ENCODE measurements around the gene MTMR3.
"Not testable (repeated sequence)": the region's sequence is repeated elsewhere in the genome, so short reads cannot be mapped to it uniquely, and the experiment has no call there.

MTMR3 gene

DNA sequence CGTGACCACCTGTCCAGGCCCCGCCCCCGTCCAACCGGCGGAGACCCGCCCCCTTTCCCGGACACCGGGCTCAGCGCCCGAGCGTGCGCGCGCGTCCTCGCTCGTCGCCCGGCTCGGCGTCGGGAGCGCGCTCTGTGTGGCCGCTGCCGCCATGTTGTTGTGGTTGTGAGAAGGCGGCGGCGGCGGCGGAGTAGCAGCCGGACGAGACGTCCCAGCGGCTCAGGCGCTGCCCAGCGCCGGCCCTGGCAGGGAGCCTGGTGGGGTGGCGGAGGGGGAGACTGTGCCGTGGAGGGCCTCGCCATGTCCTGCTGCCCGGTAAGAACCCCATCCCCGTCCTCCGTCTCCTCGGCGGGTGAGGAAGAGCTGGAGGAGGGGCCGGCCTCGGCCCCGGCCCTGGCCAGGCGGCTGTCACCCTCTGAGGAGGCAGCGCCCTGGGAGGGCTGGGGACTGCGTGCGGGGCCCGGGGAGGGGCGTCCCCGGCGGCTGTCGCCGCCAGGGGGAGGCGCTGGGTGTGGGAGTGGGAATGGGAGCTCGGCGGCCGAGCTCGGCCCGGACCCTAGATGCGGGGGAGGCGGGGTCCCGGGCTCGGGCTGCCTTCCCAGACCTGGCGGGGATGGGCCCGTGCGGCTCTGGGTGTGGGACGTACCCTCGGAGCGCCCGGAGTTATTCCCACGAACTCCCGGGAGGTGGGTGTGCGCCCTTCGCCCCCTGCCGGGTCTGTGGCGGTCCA lies at the start of gene MTMR3:
MTMR3 (plus strand) TSS at position 130 of the 730 bp plus-strand sequence. CDS start 87,886 bp downstream, outside the sequence.
- peak; percentile 72 for DNase-seq (ENCODE audit: low read depth)

DNA sequence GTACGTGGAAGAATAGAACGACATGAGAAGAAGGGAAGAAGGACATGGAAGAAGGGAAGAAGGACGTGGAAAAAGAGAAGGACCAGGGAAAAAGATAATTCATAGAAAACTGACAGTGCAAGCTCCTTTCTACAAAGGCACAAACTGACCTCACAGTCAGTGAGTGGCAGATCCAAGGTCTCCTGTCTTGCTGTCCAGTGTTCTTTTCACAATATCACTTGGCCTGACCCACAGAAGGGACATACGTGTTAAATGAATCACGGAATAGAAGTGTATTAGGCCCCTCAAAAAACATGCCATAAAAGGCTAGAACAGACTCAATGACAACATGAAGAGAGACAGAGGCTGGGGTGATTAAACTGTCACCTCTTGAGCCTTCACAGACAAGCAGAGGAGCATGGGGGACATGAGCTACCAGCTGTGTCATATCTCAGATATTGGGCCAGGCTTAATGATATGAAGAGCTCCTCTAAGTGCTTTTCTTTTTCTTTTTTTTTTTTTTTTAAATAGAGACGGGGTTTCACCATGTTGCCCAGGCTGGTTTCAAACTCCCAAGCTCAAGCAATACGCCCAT lies 49.5 kb upstream of the MTMR3 start:
- no peak for DNase-seq (ENCODE audit: low read depth)

DNA sequence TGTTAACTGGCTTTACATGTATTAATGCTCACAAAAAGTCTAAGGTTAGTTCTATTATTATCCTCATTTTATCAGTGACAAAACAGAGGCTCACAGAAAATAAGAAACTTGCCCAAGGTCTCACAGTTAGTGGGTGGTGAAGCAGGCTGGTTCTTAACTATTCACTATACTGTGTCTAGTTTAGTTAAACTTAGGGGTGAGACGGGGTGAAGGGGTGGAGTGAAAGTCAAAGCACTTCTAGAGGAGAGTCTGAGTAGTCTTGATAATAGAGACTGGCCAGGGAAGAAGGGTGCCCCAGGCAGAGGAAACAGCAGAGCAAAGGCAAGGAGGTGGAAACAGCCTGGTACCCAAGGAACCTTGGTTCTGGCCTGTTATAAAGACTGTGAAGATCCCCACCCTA lies 48.9 kb upstream of the MTMR3 start:
- DNase-seq (ENCODE audit: low read depth) = no peak

DNA sequence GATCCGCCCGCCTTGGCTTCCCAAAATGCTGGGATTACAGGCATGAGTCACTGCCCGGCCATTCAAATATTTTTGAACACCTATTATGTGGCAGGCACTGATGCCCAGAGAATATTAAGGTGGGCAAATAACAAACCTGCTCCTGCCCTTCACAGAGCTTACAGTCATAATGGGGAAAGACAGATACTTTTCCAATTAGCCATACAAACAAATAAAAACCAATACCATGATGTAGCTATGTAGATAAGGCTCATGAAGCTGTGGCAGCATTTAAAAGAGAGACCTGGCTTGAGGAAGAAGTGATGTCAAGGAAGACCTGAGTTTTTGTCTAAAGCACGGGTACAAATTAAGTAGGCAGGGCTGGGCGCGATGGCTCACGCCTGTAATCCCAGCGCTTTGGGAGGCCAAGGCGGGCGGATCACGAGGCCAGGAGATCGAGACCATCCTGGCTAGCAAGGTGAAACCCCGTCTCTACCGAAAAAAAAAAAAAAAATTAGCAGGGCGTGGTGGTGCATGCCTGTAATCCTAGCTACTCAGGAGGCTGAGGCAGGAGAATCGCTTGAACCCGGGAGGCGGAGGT lies 46.1 kb upstream of the MTMR3 start:
- DNase-seq (ENCODE audit: low read depth) = not testable (repeated sequence)

DNA sequence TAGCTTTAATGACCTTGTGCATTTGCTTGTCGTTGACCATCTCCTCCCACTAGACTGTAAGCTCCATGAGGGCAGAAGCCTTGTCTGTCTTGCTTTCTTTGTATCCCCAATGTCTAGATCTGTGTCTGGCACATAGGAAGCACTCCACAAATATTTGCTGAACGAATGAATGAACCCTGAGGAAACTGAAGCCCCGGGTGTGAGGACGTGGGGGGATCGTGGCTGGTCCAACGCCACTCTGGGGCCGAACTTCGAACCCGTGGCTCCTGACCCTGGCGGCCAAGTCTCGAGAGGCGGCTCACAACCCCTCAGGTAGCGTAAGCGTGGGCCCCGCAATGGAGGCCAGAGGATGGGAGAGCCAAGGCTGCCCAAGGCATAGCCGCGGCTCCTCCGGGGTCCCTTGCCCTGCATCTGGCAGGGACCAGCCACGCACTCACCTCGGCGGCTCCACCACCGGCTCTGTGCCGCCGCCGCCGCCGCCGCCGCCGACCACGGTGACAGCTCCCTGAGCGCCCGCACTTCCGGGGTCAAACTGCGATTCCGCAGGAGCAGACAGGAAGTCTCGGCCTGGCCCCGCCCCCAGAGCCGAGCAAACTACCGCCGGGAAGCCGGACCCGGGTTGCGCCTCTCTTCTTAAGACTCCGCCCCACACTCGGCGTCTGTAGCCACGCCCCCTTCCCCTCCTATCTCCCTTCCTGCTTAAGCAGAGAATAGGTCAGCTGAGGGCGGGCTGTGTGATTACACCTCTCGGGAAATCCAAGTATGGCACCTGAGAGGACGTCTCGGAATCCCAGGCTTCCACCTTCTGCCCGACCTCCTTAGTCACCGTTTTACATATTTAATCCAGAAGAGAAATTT lies 45.0 kb upstream of the MTMR3 start, which contains the start of gene ASCC2:
ASCC2 (minus strand) TSS at position 534 of the 858 bp plus-strand sequence. CDS start 5,949 bp downstream, outside the sequence.
- peak; percentile 95 for DNase-seq (ENCODE audit: low read depth)

DNA sequence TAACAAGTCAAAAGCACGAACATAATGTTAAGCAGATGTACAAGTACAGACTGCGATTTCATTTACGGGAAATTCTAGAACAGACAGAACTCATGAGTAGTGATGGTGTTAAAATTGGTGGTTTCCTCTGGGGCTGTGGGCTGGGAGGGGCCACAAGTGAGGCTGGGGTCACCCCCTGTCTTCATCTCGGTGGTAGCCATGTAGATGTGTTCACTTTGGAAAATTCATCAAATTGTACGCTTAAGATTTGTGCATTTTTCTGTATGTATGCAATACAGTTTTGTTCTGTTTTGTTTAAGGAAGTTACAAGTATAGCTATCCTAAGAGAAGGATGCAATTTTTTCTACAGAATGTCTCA lies 44.4 kb upstream of the MTMR3 start:
- no peak for DNase-seq (ENCODE audit: low read depth)

DNA sequence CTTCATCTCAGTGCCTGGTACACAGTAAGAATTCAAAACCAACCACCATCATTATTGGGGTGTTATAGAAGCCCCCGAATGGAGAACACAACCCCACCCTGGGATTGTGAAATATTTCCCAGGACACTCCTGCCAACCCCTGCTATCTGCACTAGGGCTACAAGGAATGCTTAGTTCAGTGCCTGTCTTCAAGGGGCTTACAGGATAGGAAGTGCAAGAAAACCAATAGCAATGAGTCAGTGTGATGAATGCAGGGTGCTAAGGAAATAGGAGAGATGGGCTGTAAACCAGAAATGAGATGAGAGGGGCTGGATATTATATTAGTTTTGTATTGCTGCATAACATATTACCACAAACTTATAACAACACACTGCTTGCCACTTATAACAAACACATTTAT lies 43.9 kb upstream of the MTMR3 start:
- DNase-seq (ENCODE audit: low read depth) = no peak

DNA sequence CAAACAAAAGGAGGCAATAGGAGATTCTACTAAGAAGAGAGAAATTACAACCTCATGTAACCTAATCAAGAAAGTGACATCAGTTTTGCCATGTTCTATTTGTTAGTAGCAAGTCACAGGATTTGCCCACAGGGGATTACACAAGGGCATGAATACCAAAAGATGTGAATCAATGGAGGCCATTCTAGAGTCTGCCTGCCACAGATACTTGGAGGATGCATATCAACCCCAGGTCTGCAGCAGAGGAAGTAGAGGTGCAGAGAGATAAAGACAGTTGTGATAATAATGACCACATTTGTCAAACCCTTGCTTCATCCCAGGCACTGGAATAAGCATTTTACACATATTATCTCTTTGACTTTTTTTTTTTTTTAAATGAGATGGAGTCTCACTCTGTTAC lies 42.5 kb upstream of the MTMR3 start:
- no peak for DNase-seq (ENCODE audit: low read depth)

DNA sequence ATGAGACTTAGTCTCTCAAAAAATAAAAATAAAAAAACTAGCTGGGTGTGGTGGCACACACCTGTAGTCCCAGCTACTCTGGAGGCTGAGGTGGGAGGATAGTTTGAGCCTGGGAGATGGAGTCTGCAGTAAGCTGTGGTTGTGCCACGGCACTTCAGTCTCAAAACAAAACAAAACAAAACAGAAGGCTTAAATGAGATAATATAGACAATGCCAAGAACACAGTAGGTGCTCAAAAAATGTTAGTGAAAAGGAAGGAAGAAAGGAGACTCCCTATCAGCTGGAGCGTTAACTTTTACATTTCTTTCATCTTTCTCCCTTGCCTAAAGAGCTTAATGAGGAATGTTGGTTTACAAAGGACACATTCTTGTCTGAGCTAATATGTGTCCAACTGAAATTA lies 40.8 kb upstream of the MTMR3 start:
- DNase-seq (ENCODE audit: low read depth) = no peak

DNA sequence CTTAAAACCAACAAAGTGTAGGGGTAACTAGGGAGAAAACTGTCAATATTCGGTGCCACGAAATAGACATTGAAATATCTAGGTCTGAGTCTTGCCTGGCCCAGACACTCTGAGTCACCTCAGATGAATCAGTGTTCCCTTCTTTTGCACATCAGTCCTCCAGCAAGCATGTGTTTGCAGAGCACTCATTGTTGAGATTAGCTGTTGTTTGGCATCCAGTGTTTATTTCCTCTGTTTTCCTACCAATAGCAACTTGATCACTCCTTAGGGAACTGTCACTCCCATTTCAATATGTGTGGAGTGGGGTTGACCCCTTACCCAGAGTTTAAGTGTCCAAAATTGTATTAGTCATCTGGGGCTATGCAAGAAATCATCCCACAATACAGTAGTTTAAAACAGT lies 40.2 kb upstream of the MTMR3 start:
- DNase-seq (ENCODE audit: low read depth) = peak; percentile 91

DNA sequence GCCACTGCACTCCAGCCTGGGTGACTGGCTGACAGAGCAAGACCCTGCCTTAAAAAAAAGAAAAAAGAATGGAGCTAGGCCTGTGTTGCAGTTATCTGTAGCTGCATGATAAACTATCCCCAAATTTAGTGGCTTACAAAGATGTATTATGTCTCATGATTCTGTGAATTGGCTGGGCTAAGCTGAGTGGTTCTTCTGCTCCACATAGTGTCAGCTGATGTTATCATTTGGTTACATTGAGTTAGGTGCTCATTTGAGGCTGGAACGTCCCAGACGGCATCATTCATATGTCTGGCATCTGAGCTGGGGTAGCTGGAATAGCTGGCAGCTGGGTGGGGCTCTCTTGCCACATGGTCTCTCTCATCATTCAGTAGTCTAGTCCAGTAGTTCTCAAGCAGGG lies 36.7 kb upstream of the MTMR3 start:
- no peak for DNase-seq (ENCODE audit: low read depth)

DNA sequence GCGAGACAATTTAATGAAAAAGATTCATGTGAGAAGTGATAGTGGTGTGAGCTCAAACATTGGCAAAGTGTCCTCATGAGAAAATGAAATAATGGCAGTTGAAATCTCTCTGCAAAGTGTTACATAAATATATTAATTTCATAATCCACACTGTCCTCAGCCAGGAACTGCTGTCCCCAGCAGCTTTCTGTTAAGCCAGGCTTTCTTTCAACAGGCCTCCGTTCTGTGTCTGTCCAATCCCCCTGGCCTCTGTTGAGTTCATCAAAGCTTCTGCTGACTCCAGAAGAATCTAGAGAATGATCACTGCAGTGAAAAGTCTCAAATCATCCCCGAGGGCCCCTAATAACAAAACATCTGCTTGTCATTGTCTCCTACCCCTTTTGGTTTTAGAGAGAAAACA lies 34.9 kb upstream of the MTMR3 start:
- no peak for DNase-seq (ENCODE audit: low read depth)

DNA sequence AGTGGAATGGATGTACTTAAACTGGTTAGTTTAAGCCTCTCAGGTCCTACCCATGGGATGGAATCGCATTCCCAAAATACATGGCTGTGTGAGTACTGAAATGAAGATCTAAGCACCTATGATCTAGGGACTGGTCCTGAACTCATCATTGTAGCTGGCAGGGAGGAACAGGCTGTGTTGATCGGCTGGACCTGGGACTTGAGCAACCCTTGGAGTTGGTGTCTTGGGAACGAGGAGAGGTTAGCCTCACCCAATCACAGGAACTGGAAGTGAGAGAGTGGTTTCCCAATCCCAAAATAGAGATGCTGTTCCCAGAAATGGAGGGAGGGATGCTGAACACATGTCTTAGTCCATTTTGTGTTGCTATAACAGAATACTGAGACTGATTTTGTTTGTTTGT lies 28.5 kb upstream of the MTMR3 start:
- DNase-seq (ENCODE audit: low read depth) = no peak

DNA sequence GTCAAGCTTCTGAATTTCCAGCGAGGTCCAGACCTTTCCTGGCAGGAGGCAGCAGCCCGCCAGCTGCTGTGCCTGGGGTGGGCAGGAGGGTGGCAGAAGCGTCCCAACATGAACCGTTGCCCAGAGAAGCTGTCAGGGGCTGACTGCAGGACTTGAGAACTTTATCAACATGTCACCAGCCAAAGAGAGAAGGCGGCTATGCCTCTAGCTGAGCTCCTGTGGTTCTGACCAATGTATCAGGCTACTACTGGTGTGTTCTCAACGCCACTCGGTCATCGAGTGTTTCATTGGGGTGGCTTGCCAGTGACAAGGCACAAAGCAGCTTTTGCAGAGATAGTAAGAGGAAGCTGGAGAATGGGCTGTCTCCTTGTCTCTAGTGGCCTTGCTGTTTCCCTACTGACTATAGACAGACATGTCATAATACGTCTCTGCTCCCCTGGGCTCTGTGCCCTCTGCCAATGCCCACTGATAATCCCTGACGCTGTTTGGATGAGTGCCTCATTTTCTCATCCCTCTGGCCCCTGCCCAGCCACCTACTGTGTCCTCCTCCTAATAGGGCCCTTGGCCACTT lies 27.3 kb upstream of the MTMR3 start:
- no peak for DNase-seq (ENCODE audit: low read depth)

DNA sequence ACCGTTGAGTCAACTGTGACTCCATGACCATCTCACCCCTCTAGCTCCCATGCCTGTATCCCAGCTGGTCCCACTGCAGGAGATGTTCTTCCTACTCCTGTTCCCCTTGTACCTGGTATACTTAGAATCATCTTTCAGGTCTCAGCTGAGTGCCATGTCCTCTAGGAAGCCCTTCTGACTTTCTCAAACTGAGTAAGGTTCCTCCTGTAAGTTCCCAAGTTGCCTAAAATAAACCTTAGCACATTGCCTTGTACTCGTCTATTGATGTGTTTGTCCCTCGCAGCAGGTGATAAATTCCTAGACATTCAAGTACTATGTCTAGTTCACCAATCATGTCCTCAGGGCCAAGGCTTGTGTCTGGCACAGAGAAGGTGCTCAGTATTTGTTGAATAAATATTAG lies 26.5 kb upstream of the MTMR3 start:
- no peak for DNase-seq (ENCODE audit: low read depth)

DNA sequence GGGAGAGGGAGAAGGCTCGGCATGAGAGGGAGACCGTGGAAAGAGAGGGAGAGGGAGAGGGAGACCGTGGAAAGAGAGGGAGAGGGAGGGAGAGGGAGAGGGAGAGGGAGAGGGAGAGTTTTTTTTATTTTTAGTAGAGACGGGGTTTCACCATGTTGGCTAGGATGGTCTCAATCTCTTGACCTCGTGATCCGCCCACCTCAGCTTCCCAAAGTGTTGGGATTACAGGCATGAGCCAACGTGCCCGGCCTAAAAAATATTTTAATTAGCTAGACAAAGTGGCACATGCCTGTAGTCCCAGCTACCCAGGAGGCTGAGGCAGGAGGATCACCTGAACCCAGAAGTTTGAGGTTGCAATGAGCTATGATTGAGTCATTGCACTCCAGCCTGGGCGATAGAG lies 23.9 kb upstream of the MTMR3 start:
- not testable (repeated sequence) for DNase-seq (ENCODE audit: low read depth)

DNA sequence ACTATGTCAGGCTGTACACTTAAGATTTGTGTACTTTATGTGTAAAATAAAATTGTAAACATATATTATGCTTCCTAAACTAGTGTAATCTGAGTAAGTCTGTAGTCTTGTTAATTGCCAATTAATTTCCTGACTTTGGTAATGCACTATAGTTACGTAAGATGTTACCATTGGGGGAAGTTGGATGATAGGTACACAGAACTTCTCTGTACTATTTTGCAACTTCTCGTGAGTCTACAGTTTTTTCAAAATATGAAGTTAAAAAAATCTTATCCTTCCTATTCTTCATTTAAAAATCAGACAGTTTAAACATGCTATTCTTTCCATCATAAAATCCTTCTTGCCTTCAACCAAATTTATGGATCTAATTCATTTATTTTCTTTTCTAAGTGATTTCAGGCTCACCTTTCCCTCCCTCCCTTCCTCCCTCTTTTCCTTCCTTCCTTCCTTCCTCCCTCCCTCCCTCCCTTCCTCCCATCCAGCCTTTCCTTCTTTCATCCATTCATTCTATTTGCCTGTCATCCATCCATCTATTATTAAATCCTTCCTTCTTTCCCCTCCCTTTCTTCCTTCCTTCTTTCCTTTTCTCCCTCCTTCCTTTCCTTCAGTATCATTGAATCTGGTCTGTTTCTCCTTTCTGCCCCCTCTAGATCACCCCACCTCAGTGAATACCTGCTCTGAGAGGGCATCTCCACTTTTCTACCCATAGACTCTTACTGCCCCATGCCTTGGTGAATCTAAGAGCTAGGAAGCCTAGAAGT lies 22.8 kb upstream of the MTMR3 start:
- no peak for DNase-seq (ENCODE audit: low read depth)

DNA sequence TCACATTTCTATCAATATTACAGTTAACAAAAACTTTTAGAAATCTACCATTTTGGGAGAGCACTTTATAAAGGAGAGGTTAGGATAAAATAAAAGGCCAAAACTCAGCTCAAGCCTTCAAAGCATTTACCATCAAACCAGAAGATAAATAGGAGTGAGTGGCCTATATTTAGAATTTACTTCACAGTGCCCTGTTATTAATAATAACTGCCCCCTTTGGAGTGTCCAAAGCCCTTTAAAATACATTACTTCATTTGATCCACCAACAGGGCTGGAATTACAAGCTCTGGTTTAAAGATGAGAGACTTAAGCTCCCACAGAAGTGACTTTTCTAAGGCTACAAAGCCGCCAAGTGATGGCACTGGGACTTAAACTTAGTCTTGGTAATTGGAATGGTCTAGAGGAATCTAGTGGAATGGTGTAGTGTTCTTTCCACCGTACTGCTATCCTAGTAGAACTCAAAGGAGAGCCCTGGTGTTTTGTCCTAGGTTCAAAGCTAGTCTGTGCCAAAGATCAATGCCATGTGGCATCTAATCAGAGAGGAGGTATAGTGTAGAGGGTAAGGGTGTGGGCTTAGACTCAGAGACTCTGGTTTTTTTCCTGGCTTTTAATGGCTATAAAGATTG lies 21.2 kb upstream of the MTMR3 start:
- no peak for DNase-seq (ENCODE audit: low read depth)

DNA sequence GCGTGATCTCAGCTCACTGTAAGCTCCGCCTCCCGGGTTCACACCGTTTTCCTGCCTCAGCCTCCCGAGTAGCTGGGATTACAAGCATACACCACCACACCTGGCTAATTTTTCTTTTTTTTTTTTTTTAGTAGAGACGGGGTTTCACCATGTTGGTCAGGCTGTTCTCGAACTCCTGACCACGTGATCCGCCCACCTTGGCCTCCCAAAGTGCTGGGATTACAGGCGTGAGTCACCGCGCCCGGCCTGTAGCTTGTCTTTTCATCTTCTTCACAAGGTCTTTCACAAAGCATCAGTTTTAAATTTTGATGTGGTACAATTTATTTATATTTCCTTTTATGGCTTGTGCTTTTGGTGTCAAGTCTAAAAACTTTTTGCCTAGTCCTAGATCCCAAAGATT lies 17.4 kb upstream of the MTMR3 start:
- not testable (repeated sequence) for DNase-seq (ENCODE audit: low read depth)

DNA sequence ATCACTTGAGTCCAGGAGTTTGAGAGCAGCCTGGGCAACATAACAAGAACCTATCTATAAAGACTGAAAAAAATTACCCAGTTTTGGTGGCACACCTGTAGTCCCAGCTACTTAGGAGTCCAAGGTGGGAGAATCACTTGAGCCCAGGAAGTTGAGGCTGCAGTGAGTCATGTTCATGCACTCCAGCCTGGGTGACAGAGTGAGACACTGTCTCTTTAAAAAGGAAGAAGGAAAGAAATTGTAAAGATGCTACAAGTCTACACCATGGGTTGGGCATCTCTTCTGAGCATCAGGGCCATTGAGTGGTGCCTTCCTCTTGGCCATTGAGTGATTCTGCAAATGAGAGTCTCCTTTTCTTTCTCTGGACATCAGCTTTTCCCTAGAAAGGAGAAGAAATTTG lies 15.7 kb upstream of the MTMR3 start:
- DNase-seq (ENCODE audit: low read depth) = no peak

DNA sequence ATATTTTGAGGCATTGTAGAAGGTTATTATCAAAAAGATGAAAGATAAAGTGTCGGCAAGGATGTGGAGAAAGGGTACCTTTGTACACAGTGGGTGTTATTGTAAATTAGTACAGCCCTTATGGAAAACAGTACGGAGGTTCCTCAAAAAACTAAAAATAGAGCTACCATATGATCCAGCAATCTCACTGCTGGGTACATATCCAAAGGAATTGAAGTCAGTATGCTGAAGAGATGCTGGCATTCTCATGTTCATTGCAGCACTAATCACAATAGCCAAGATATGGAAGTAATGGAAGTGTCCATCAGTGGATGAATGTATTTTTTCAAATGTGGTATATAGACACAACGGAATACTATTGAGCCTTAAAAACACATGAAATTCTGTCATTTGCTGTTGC lies 15.1 kb upstream of the MTMR3 start:
- no peak for DNase-seq (ENCODE audit: low read depth)
